HepG2 (cell line): ENCODE results near the gene SPRED3. TPM values are rescaled to one million over a fixed set of nuclear protein-coding genes. Genes with fewer than 3 reads are reported as not detected.

Experiments used
- BCL3 ChIP-seq: sonication (generic); formaldehyde crosslinking; IDR thresholded peaks from 2 replicates; pipeline ENCODE4 v1.5.1; 2020; ENCODE audit warnings: mild to moderate bottlenecking, missing genetic modification reagents, moderate library complexity
- DDIT3 ChIP-seq: sonication (generic); formaldehyde crosslinking; IDR thresholded peaks from 2 replicates; pipeline ENCODE4 v1.4.0; 2020; ENCODE audit warnings: mild to moderate bottlenecking, missing genetic modification reagents
- ESRRA ChIP-seq: sonication (generic); formaldehyde crosslinking; IDR thresholded peaks from 2 replicates; pipeline ENCODE4 v1.5.1; 2020; ENCODE audit warnings: mild to moderate bottlenecking, low read depth, missing genetic modification reagents
- FOXC1 ChIP-seq: sonication (generic); formaldehyde crosslinking; IDR thresholded peaks from 2 replicates; pipeline ENCODE4 v1.8.0; 2022; ENCODE audit warnings: mild to moderate bottlenecking, missing genetic modification reagents, borderline replicate concordance
- HMG20B ChIP-seq: conservative IDR thresholded peaks from 2 replicates; pipeline ENCODE4 v1.6.1; 2016; ENCODE audit warnings: missing genetic modification reagents, missing compliant biosample characterization
- HNRNPLL ChIP-seq: fragments of 200-400 bp; formaldehyde crosslinking; IDR thresholded peaks from 2 replicates; pipeline ENCODE4 v1.6.1; 2017; ENCODE audit warnings: mild to moderate bottlenecking, low read depth, low read length; ENCODE audit not compliant: poor library complexity, severe bottlenecking
- IKZF4 ChIP-seq: sonication (generic); formaldehyde crosslinking; IDR thresholded peaks from 2 replicates; pipeline ENCODE4 v1.5.1; 2020; ENCODE audit warnings: borderline replicate concordance, mild to moderate bottlenecking, low read depth, missing genetic modification reagents; ENCODE audit errors: not compliant biosample characterization
- KLF13 ChIP-seq: sonication (generic); formaldehyde crosslinking; IDR thresholded peaks from 2 replicates; pipeline ENCODE4 v1.4.0; 2020; ENCODE audit warnings: mild to moderate bottlenecking, missing genetic modification reagents
- MTA1 ChIP-seq: sonication (generic); formaldehyde crosslinking; IDR thresholded peaks from 2 replicates; pipeline ENCODE4 v1.4.0; 2020; ENCODE audit warnings: missing genetic modification reagents, mild to moderate bottlenecking, borderline replicate concordance
- MTERF4 ChIP-seq: sonication (generic); formaldehyde crosslinking; IDR thresholded peaks from 2 replicates; pipeline ENCODE4 v1.8.0; 2023; ENCODE audit warnings: mild to moderate bottlenecking, missing genetic modification reagents
- MXI1 ChIP-seq: IDR thresholded peaks from 3 replicates; pipeline ENCODE4 v1.6.1; 2012; ENCODE audit warnings: low read depth, low read length, inconsistent platforms, borderline replicate concordance
- POGZ ChIP-seq: sonication (generic); formaldehyde crosslinking; IDR thresholded peaks from 2 replicates; pipeline ENCODE4 v1.4.0; 2020; ENCODE audit warnings: mild to moderate bottlenecking, missing genetic modification reagents
- REXO4 ChIP-seq: sonication (generic); formaldehyde crosslinking; IDR thresholded peaks from 2 replicates; pipeline ENCODE4 v1.8.0; 2022; ENCODE audit warnings: missing genetic modification reagents, mild to moderate bottlenecking, borderline replicate concordance
- RFXANK ChIP-seq: IDR thresholded peaks from 2 replicates; pipeline ENCODE4 v1.6.1; 2016
- SALL2 ChIP-seq: sonication (generic); formaldehyde crosslinking; IDR thresholded peaks from 2 replicates; pipeline ENCODE4 v1.8.1; 2023; ENCODE audit warnings: mild to moderate bottlenecking, missing genetic modification reagents, inconsistent platforms
- SMAD1 ChIP-seq: sonication (generic); formaldehyde crosslinking; IDR thresholded peaks from 2 replicates; pipeline ENCODE4 v1.4.0; 2020; ENCODE audit warnings: missing genetic modification reagents, low read depth, mild to moderate bottlenecking, borderline replicate concordance
- SOX6 ChIP-seq, 2 experiments: fragments of 450-650 bp in 1 of 2; sonication (generic) in 1 of 2; formaldehyde crosslinking in 1 of 2; IDR thresholded peaks; 2 replicates each; pipeline versions ENCODE4 v1.4.0 to v1.6.1; 2017 to 2020; ENCODE audit warnings: antibody characterized with exemption in 1 of 2, mild to moderate bottlenecking in 1 of 2, missing genetic modification reagents in 1 of 2
- ZFP62 ChIP-seq: sonication (generic); formaldehyde crosslinking; IDR thresholded peaks from 2 replicates; pipeline ENCODE4 v1.4.0; 2020; ENCODE audit warnings: missing genetic modification reagents
- ZFY ChIP-seq: sonication (generic); formaldehyde crosslinking; IDR thresholded peaks from 2 replicates; pipeline ENCODE4 v1.4.0; 2020; ENCODE audit warnings: missing genetic modification reagents
- ZHX1 ChIP-seq: sonication (generic); formaldehyde crosslinking; IDR thresholded peaks from 2 replicates; pipeline ENCODE4 v1.8.1; 2022; ENCODE audit warnings: low read depth, mild to moderate bottlenecking, missing genetic modification reagents
- ZNF180 ChIP-seq: sonication (generic); formaldehyde crosslinking; IDR thresholded peaks from 2 replicates; pipeline ENCODE4 v1.4.0; 2020; ENCODE audit warnings: low read depth, missing genetic modification reagents, borderline replicate concordance
- ZNF296 ChIP-seq: sonication (generic); formaldehyde crosslinking; conservative IDR thresholded peaks from 2 replicates; pipeline ENCODE4 v1.5.0; 2020; ENCODE audit warnings: mild to moderate bottlenecking, missing genetic modification reagents
- ZNF335 ChIP-seq: sonication (generic); formaldehyde crosslinking; IDR thresholded peaks from 2 replicates; pipeline ENCODE4 v1.4.0; 2020; ENCODE audit warnings: missing genetic modification reagents
- ZNF775 ChIP-seq: sonication (generic); formaldehyde crosslinking; IDR thresholded peaks from 2 replicates; pipeline ENCODE4 v1.4.0; 2020; ENCODE audit warnings: missing genetic modification reagents, mild to moderate bottlenecking, moderate library complexity, borderline replicate concordance
- ZNF780A ChIP-seq: sonication (generic); formaldehyde crosslinking; IDR thresholded peaks from 2 replicates; pipeline ENCODE4 v1.8.0; 2022; ENCODE audit warnings: mild to moderate bottlenecking, missing genetic modification reagents, moderate library complexity
- polyA plus RNA-seq, 8 experiments: library from polyadenylated mRNA; depleted of rRNA in 3 of 8; stranded (reverse) in 7 of 8; unstranded in 1 of 8; fragments of >200 nt; fragmentation: Illumina TruSeq in 4 of 8; extraction: Trizol in 4 of 8; gene quantifications; 2 replicates each; pipeline versions ENCODE4 v1.2.1 to v1.2.3, GENCODE V29; 2011 to 2016; ENCODE audit warnings: low read depth in 4 of 8, missing spikeins in 1 of 8, mixed read lengths in 1 of 8; ENCODE audit not compliant: insufficient read depth in 1 of 8
- total RNA-seq, 5 experiments: library from RNA; depleted of rRNA; stranded (reverse); fragments of >200 nt; fragmentation: Illumina TruSeq; extraction: Trizol; gene quantifications; 2 replicates each; pipeline ENCODE4 v1.2.3, GENCODE V29; 2016; ENCODE audit warnings: low read depth in 1 of 5

SPRED3 gene
- total and polyA plus RNA-seq, 2 of the 13 experiments (the other 11 are each of a cell fraction or from before 2014, with no cell fraction given): 0.15 to 0.17 TPM

GRCh38 chr19:38402967-38403674, 14.6 kb downstream of the SPRED3 start, which contains the start of gene FAM98C (continued):
- TF ChIP-seq SOX6 (IDR thresholded peaks at IDR 0.05) (no peak), SOX6 (CRISPR knock-in tag; IDR thresholded peaks at IDR 0.05) (peak; percentile 65), MTERF4 (CRISPR knock-in tag) (0 out of 2 replicates have a peak, but pooled peaks have one; percentile 18), IKZF4 (no peak), ZNF180 (CRISPR knock-in tag) (no peak), ZNF780A (no peak), POGZ (peak; percentile 86; the same call in 1 of the 2 replicates), REXO4 (no peak), ZNF335 (CRISPR knock-in tag) (peak; percentile 56; the same call in 1 of the 2 replicates), DDIT3 (CRISPR knock-in tag) (no peak), MXI1 (peak; percentile 70; the same call in 1 of the 3 replicates), KLF13 (CRISPR knock-in tag) (no peak), RFXANK (CRISPR knock-in tag) (peak; percentile 86), ZFY (CRISPR knock-in tag) (peak; percentile 74), ZNF775 (CRISPR knock-in tag) (no peak), ZHX1 (CRISPR knock-in tag) (0 out of 2 replicates have a peak, but pooled peaks have one; percentile 77), ESRRA (CRISPR knock-in tag) (peak; percentile 53; the same call in 1 of the 2 replicates), ZNF296 (CRISPR knock-in tag) (peak; percentile 63; the same call in 1 of the 2 replicates), SMAD1 (CRISPR knock-in tag) (no peak), BCL3 (CRISPR knock-in tag) (peak; percentile 87), FOXC1 (peak; percentile 95), MTA1 (peak; percentile 67; the same call in 1 of the 2 replicates), HNRNPLL (peak; percentile 80), ZFP62 (CRISPR knock-in tag) (no peak), HMG20B (CRISPR knock-in tag) (no peak), SALL2 (CRISPR knock-in tag) (peak; percentile 84)
